Neural progenitor cell (in vitro differentiated cells): ENCODE measurements around the gene AVPR1A.

ENCODE experiments used
- CTCF ChIP-seq: fragments of 200-600 bp; sonication (generic); IDR thresholded peaks from 2 replicates; pipeline ENCODE4 v1.5.1; 2017; ENCODE audit warnings: antibody characterized with exemption, mild to moderate bottlenecking
- EZH2 ChIP-seq: fragments of 200-600 bp; sonication (generic); IDR thresholded peaks from 2 replicates; pipeline ENCODE4 v1.6.1; 2017; ENCODE audit warnings: antibody characterized with exemption, mild to moderate bottlenecking, moderate library complexity

GRCh38 chr12:63095369-63095980 lies 55.5 kb downstream of the AVPR1A start:
- no peak for TF ChIP-seq CTCF
- no peak for TF ChIP-seq EZH2
